PFSK-1 (cell line): ENCODE data around the gene CCN5.

ENCODE experiments used
- FOXP2 ChIP-seq: optimal IDR thresholded peaks from 2 replicates; pipeline ENCODE3; 2011; ENCODE audit warnings: borderline replicate concordance, control low read depth, inconsistent platforms; ENCODE audit not compliant: insufficient read depth; ENCODE audit errors: extremely low read length, extremely low read depth
- POLR2AphosphoS5 ChIP-seq: IDR thresholded peaks from 2 replicates; pipeline ENCODE4 v1.6.1; 2012; ENCODE audit warnings: low read depth, mild to moderate bottlenecking, control low read depth, low read length, moderate library complexity
- SIN3A ChIP-seq: IDR thresholded peaks from 2 replicates; pipeline ENCODE4 v1.6.1; 2012; ENCODE audit warnings: mild to moderate bottlenecking, low read length, moderate library complexity, borderline replicate concordance; ENCODE audit not compliant: insufficient read depth
- TAF1 ChIP-seq: IDR thresholded peaks from 2 replicates; pipeline ENCODE4 v1.6.1; 2012; ENCODE audit warnings: low read length, control low read depth, borderline replicate concordance; ENCODE audit not compliant: insufficient read depth
- TF ChIP-seq, protein P1 (sequence below), 2 experiments: IDR thresholded peaks; 2 replicates each; pipeline versions ENCODE4 v1.6.1 to v1.8.0; 2011 to 2012; ENCODE audit warnings: low read depth in 2 of 2, low read length in 2 of 2, control low read depth in 1 of 2, inconsistent platforms in 1 of 2, mild to moderate bottlenecking in 1 of 2, moderate library complexity in 1 of 2; ENCODE audit not compliant: insufficient read depth in 1 of 2

Gene CCN5

DNA sequence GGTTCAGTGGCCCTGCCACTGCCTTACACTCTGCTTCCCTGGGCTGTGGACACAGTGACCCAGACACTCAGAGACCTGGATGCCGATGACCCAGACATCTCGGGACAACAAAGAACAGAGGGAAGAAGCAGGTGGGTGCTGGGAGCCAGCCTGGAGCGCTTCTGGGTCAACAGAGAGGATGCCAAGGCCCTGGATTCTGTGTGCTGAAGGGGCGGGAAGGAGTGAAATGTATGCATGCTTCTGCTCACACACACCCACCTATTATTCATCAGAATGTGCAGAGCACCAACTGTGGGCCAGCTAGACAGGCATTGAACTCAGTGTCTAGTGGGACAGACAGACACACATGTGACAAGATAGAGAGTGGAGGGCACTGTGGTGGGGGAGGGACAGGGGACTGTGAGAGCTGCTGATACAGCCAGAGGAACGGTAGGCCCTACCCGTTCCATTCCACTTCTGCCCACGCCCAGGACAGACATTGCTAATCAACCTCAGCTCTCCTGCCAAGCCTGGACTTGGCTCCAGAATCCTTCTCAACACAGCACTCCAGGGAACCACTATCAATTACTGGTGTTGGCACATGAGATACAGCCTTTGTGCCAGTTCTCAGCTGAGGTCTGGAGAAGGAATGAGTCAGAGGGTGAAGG is 50.7 kb downstream of the CCN5 start:
- TF ChIP-seq FOXP2: no peak
- no peak for TF ChIP-seq POLR2AphosphoS5
- TF ChIP-seq SIN3A: no peak
- TF ChIP-seq, protein P1, sequence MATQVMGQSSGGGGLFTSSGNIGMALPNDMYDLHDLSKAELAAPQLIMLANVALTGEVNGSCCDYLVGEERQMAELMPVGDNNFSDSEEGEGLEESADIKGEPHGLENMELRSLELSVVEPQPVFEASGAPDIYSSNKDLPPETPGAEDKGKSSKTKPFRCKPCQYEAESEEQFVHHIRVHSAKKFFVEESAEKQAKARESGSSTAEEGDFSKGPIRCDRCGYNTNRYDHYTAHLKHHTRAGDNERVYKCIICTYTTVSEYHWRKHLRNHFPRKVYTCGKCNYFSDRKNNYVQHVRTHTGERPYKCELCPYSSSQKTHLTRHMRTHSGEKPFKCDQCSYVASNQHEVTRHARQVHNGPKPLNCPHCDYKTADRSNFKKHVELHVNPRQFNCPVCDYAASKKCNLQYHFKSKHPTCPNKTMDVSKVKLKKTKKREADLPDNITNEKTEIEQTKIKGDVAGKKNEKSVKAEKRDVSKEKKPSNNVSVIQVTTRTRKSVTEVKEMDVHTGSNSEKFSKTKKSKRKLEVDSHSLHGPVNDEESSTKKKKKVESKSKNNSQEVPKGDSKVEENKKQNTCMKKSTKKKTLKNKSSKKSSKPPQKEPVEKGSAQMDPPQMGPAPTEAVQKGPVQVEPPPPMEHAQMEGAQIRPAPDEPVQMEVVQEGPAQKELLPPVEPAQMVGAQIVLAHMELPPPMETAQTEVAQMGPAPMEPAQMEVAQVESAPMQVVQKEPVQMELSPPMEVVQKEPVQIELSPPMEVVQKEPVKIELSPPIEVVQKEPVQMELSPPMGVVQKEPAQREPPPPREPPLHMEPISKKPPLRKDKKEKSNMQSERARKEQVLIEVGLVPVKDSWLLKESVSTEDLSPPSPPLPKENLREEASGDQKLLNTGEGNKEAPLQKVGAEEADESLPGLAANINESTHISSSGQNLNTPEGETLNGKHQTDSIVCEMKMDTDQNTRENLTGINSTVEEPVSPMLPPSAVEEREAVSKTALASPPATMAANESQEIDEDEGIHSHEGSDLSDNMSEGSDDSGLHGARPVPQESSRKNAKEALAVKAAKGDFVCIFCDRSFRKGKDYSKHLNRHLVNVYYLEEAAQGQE (IDR thresholded peaks at IDR 0.05; ENCODE audit: insufficient read depth in 1 of 2, low read depth in 2 of 2, low read length in 2 of 2): no peak
- TF ChIP-seq TAF1: no peak

GRCh38 chr20:44768256-44768655 is 53.1 kb downstream of the CCN5 start:
- TF ChIP-seq POLR2AphosphoS5 (no peak), FOXP2 (no peak), SIN3A (no peak), TAF1 (no peak)
- TF ChIP-seq, protein P1 (IDR thresholded peaks at IDR 0.05; ENCODE audit: insufficient read depth in 1 of 2, low read depth in 2 of 2, low read length in 2 of 2): no peak

- no peak for TF ChIP-seq FOXP2
- TF ChIP-seq POLR2AphosphoS5: no peak
- TF ChIP-seq SIN3A: no peak
- TF ChIP-seq TAF1: no peak
- TF ChIP-seq, protein P1 (IDR thresholded peaks at IDR 0.05; ENCODE audit: insufficient read depth in 1 of 2, low read depth in 2 of 2, low read length in 2 of 2): no peak
These were observed 53.8 kb downstream of the CCN5 start for GRCh38 chr20:44768854-44769480.

GRCh38 chr20:44769481-44769863 is 54.3 kb downstream of the CCN5 start:
- no peak for TF ChIP-seq TAF1
- no peak for TF ChIP-seq POLR2AphosphoS5
- TF ChIP-seq FOXP2: no peak
- TF ChIP-seq, protein P1 (IDR thresholded peaks at IDR 0.05; ENCODE audit: insufficient read depth in 1 of 2, low read depth in 2 of 2, low read length in 2 of 2): no peak
- no peak for TF ChIP-seq SIN3A

GRCh38 chr20:44770484-44771171 is 55.5 kb downstream of the CCN5 start:
- TF ChIP-seq POLR2AphosphoS5 (no peak), TAF1 (no peak), FOXP2 (no peak), SIN3A (no peak)
- TF ChIP-seq, protein P1 (IDR thresholded peaks at IDR 0.05; ENCODE audit: insufficient read depth in 1 of 2, low read depth in 2 of 2, low read length in 2 of 2): no peak
